ENCODE measurements around the gene SH2D1B.

SH2D1B gene

DNA sequence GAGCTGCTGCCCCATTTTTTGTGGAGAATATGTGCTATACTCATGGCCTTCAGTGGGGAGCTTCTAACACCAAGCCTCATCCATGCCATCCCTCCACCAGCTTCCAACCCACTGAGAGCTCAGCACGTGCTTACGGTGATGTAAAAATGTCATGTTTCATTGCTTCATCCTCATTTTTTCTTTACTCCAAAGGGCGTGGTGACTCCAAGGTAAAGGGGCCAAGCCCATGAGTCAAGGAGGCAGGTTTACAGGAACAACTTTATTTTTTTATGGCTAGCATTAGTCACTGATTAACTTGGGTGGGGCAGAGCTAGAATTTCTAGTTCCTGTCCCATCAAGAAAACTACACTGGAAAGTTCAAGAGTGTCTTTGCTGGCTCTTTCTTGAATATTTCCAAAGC is 30.6 kb downstream of the SH2D1B start, which contains the start of gene C1orf226:
Gene C1orf226, plus strand, starts transcription at position 346 of the 400 bp plus-strand sequence. CDS start 174 bp downstream, outside the sequence.
- no peak within 1 kb of the TSS for H3K27ac ChIP-seq (ENCODE audit: low read depth, low read length)
- H3K9ac ChIP-seq (ENCODE audit: low read length) = no peak within 1 kb of the TSS
- H4K91ac ChIP-seq (ENCODE audit: low read depth, low read length) = no peak within 1 kb of the TSS
- H3K4me2 ChIP-seq (ENCODE audit: low read length) = no peak within 1 kb of the TSS
- H2AK5ac ChIP-seq (ENCODE audit: low read length) = no peak within 1 kb of the TSS
- H2AFZ ChIP-seq (ENCODE audit: insufficient read depth, low read length, poor library complexity) = no peak within 1 kb of the TSS
- peaks cover 0 to 6% of the 10 kb centered on the region in 2 experiments for H3K36me3 ChIP-seq (ENCODE audit: control insufficient read depth in 1 of 2, insufficient read depth in 2 of 2, low read length in 2 of 2)
- no CpG with 5 or more reads among the region's 3 CpGs for WGBS (ENCODE audit: extremely low coverage, insufficient coverage, insufficient read length)
- H2BK5ac ChIP-seq (ENCODE audit: low read depth, low read length, poor library complexity) = no peak within 1 kb of the TSS
- H3K23ac ChIP-seq (ENCODE audit: low read length) = no peak within 1 kb of the TSS
- H4K12ac ChIP-seq (ENCODE audit: low read depth, low read length) = no peak within 1 kb of the TSS
- H3K4me1 ChIP-seq (ENCODE audit: control insufficient read depth in 1 of 2, insufficient read depth in 2 of 2, low read length in 2 of 2) = no peaks in the 10 kb centered on the region
- no peak within 1 kb of the TSS for H3K18ac ChIP-seq (ENCODE audit: low read length)
- no peak within 1 kb of the TSS for H4K8ac ChIP-seq (ENCODE audit: low read depth, low read length)
- peak; percentile 65 to 79 for DNase-seq
- H3K9me3 ChIP-seq (ENCODE audit: insufficient read depth, low read depth, low read length) = no peaks in the 10 kb centered on the region
- H3K4ac ChIP-seq (ENCODE audit: low read depth, low read length) = no peak within 1 kb of the TSS
- no peaks in the 10 kb centered on the region for H3K79me1 ChIP-seq (ENCODE audit: low read length)
- no peak within 1 kb of the TSS for H2BK12ac ChIP-seq (ENCODE audit: low read length)
- H3K79me2 ChIP-seq (ENCODE audit: control insufficient read depth, insufficient read depth, low read length, poor library complexity) = no peaks in the 10 kb centered on the region
- no peak within 1 kb of the TSS for H3K14ac ChIP-seq (ENCODE audit: low read length)
- H2BK120ac ChIP-seq (ENCODE audit: insufficient read depth, low read length, poor library complexity) = no peak within 1 kb of the TSS
- H3K27me3 ChIP-seq (ENCODE audit: insufficient read depth, low read length) = no peaks in the 10 kb centered on the region
- H3K4me3 ChIP-seq (ENCODE audit: low read depth, low read length) = no peak within 1 kb of the TSS

DNA sequence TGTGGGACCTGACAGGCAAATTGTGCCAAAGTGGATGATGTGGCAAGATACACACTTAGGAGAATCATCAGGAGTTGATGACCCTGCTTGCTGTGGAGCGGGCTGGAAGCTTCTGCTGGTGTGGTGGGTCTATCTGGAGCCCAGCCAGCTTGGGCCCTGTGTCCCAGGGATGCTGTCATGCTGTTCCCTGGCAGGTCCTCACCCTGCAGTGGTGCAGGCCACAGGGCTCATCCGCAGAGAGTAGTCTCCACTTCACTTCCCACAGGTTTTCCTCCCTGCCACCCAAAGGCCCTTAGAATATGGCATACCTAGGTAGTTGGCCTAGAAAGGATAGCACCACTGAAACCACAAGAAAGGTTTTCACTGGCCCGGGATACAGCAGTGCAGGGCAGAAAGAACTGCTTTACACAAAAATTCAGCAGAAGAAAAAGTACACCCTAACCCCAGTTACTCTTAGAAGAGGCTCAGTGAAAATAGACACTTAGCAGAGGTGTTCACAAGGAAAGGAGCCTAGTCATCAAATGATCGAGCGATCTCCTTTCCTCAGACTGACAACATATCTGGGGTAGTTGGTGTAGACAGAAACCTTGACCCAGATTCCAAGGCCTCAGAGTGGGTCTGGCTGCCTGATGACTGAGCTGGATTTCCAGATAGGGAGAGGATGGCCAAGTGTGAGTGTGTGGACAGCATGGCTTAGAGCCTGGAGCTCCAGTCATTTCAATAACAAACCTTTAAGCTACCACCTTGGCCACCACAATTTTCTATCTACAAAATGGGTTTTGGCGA is 31.7 kb downstream of the SH2D1B start:
- H2BK12ac ChIP-seq (ENCODE audit: low read length) = no peak overlapping the region
- no peaks in the 10 kb centered on the region for H3K79me1 ChIP-seq (ENCODE audit: low read length)
- H3K27me3 ChIP-seq (ENCODE audit: insufficient read depth, low read length) = no peaks in the 10 kb centered on the region
- H3K4ac ChIP-seq (ENCODE audit: low read depth, low read length) = no peak overlapping the region
- DNase-seq = peak; percentile 46 to 71
- H3K4me2 ChIP-seq (ENCODE audit: low read length) = no peak overlapping the region
- H3K23ac ChIP-seq (ENCODE audit: low read length) = no peak overlapping the region
- no peak overlapping the region for H3K18ac ChIP-seq (ENCODE audit: low read length)
- H4K91ac ChIP-seq (ENCODE audit: low read depth, low read length) = no peak overlapping the region
- H4K12ac ChIP-seq (ENCODE audit: low read depth, low read length) = no peak overlapping the region
- H2AK5ac ChIP-seq (ENCODE audit: low read length) = no peak overlapping the region
- H2AFZ ChIP-seq (ENCODE audit: insufficient read depth, low read length, poor library complexity) = no peak overlapping the region
- WGBS (ENCODE audit: extremely low coverage, insufficient coverage, insufficient read length) = no CpG with 5 or more reads among the region's 6 CpGs
- H3K4me1 ChIP-seq (ENCODE audit: control insufficient read depth in 1 of 2, insufficient read depth in 2 of 2, low read length in 2 of 2) = peaks cover 0 to 1% of the 10 kb centered on the region in 2 experiments
- H3K4me3 ChIP-seq (ENCODE audit: low read depth, low read length) = no peak overlapping the region
- H3K27ac ChIP-seq (ENCODE audit: low read depth, low read length) = no peak overlapping the region
- no peak overlapping the region for H3K9ac ChIP-seq (ENCODE audit: low read length)
- no peaks in the 10 kb centered on the region for H3K79me2 ChIP-seq (ENCODE audit: control insufficient read depth, insufficient read depth, low read length, poor library complexity)
- H3K36me3 ChIP-seq (ENCODE audit: control insufficient read depth in 1 of 2, insufficient read depth in 2 of 2, low read length in 2 of 2) = peaks cover 2 to 8% of the 10 kb centered on the region in 2 experiments
- no peak overlapping the region for H2BK120ac ChIP-seq (ENCODE audit: insufficient read depth, low read length, poor library complexity)
- H4K8ac ChIP-seq (ENCODE audit: low read depth, low read length) = no peak overlapping the region
- no peak overlapping the region for H2BK5ac ChIP-seq (ENCODE audit: low read depth, low read length, poor library complexity)
- no peak overlapping the region for H3K14ac ChIP-seq (ENCODE audit: low read length)
- no peaks in the 10 kb centered on the region for H3K9me3 ChIP-seq (ENCODE audit: insufficient read depth, low read depth, low read length)

DNA sequence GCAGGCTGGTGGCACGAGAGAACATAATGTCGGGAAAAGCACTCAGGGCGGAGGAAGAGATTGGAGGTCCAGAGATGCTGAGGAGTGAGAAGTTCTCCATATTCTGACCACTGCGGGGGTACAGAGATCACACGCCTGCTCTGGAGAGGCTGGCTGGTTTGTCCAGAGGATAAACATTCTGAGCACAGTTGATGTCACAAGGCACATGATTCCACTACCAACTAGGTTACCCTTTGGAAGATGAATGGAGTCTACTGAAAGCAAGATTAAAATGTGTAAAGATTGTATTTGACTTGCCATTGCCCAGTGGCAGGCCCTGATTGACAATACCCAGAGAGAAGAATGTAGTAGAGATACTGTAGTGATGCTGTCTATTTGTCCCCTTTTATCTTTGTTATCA is 35.2 kb downstream of the SH2D1B start, which contains the start of gene SPATA46:
Gene SPATA46, minus strand, starts transcription at position 164 of the 400 bp plus-strand sequence. Its CDS starts 64 bp downstream, at position 100.
- Histone ChIP-seq H4K12ac (ENCODE audit: low read depth, low read length) (no peak within 1 kb of the TSS), H3K79me2 (ENCODE audit: control insufficient read depth, insufficient read depth, low read length, poor library complexity) (no peaks in the 10 kb centered on the region), H2BK5ac (ENCODE audit: low read depth, low read length, poor library complexity) (no peak within 1 kb of the TSS), H4K8ac (ENCODE audit: low read depth, low read length) (no peak within 1 kb of the TSS), H2BK12ac (ENCODE audit: low read length) (no peak within 1 kb of the TSS), H3K27ac (ENCODE audit: low read depth, low read length) (no peak within 1 kb of the TSS), H3K4me1 (ENCODE audit: control insufficient read depth in 1 of 2, insufficient read depth in 2 of 2, low read length in 2 of 2) (peaks cover 13 to 14% of the 10 kb centered on the region in 2 experiments), H3K18ac (ENCODE audit: low read length) (no peak within 1 kb of the TSS), H2AFZ (ENCODE audit: insufficient read depth, low read length, poor library complexity) (no peak within 1 kb of the TSS), H3K9ac (ENCODE audit: low read length) (no peak within 1 kb of the TSS), H3K4me3 (ENCODE audit: low read depth, low read length) (no peak within 1 kb of the TSS), H2AK5ac (ENCODE audit: low read length) (no peak within 1 kb of the TSS), H3K79me1 (ENCODE audit: low read length) (peaks cover 2% of the 10 kb centered on the region), H3K9me3 (ENCODE audit: insufficient read depth, low read depth, low read length) (no peaks in the 10 kb centered on the region), H3K4me2 (ENCODE audit: low read length) (no peak within 1 kb of the TSS), H2BK120ac (ENCODE audit: insufficient read depth, low read length, poor library complexity) (no peak within 1 kb of the TSS), H3K27me3 (ENCODE audit: insufficient read depth, low read length) (no peaks in the 10 kb centered on the region), H4K91ac (ENCODE audit: low read depth, low read length) (no peak within 1 kb of the TSS), H3K36me3 (ENCODE audit: control insufficient read depth in 1 of 2, insufficient read depth in 2 of 2, low read length in 2 of 2) (peaks cover 2 to 5% of the 10 kb centered on the region in 2 experiments), H3K4ac (ENCODE audit: low read depth, low read length) (no peak within 1 kb of the TSS), H3K14ac (ENCODE audit: low read length) (no peak within 1 kb of the TSS), H3K23ac (ENCODE audit: low read length) (no peak within 1 kb of the TSS)
- no peak for DNase-seq
- WGBS (ENCODE audit: extremely low coverage, insufficient coverage, insufficient read length) = no CpG with 5 or more reads among the region's 5 CpGs

DNA sequence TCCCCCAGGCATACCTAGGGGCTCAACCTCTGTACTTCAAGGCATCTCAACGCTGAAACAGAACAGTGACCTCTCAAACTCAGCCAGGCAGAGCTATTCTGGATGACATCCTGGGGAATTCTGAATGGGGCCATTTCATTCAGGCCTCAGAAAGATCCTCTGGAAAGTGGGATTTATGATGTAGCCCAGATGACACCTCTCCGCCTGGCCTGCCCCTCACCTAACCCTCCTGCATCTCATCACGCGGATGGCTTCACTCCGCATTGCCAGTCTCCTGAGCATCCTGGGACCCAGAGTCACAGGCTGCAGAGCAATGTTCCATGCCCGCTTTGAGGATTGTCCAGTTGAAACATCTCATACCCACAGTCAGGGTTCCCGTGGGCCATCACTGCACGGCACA is 36.5 kb downstream of the SH2D1B start:
- no peak overlapping the region for H2BK12ac ChIP-seq (ENCODE audit: low read length)
- no peak overlapping the region for H3K4me3 ChIP-seq (ENCODE audit: low read depth, low read length)
- peaks cover 13 to 14% of the 10 kb centered on the region in 2 experiments for H3K4me1 ChIP-seq (ENCODE audit: control insufficient read depth in 1 of 2, insufficient read depth in 2 of 2, low read length in 2 of 2)
- no peak overlapping the region for H3K4me2 ChIP-seq (ENCODE audit: low read length)
- no peak overlapping the region for H3K27ac ChIP-seq (ENCODE audit: low read depth, low read length)
- H3K27me3 ChIP-seq (ENCODE audit: insufficient read depth, low read length) = no peaks in the 10 kb centered on the region
- H4K91ac ChIP-seq (ENCODE audit: low read depth, low read length) = no peak overlapping the region
- no CpG with 5 or more reads among the region's 8 CpGs for WGBS (ENCODE audit: extremely low coverage, insufficient coverage, insufficient read length)
- H2AFZ ChIP-seq (ENCODE audit: insufficient read depth, low read length, poor library complexity) = no peak overlapping the region
- peaks cover 2 to 5% of the 10 kb centered on the region in 2 experiments for H3K36me3 ChIP-seq (ENCODE audit: control insufficient read depth in 1 of 2, insufficient read depth in 2 of 2, low read length in 2 of 2)
- DNase-seq = no peak
- H2BK120ac ChIP-seq (ENCODE audit: insufficient read depth, low read length, poor library complexity) = no peak overlapping the region
- no peak overlapping the region for H2BK5ac ChIP-seq (ENCODE audit: low read depth, low read length, poor library complexity)
- H3K18ac ChIP-seq (ENCODE audit: low read length) = no peak overlapping the region
- no peak overlapping the region for H2AK5ac ChIP-seq (ENCODE audit: low read length)
- no peak overlapping the region for H4K12ac ChIP-seq (ENCODE audit: low read depth, low read length)
- no peaks in the 10 kb centered on the region for H3K79me2 ChIP-seq (ENCODE audit: control insufficient read depth, insufficient read depth, low read length, poor library complexity)
- no peak overlapping the region for H3K4ac ChIP-seq (ENCODE audit: low read depth, low read length)
- no peak overlapping the region for H3K9ac ChIP-seq (ENCODE audit: low read length)
- peaks cover 2% of the 10 kb centered on the region for H3K79me1 ChIP-seq (ENCODE audit: low read length)
- H3K9me3 ChIP-seq (ENCODE audit: insufficient read depth, low read depth, low read length) = no peaks in the 10 kb centered on the region
- no peak overlapping the region for H3K14ac ChIP-seq (ENCODE audit: low read length)
- no peak overlapping the region for H4K8ac ChIP-seq (ENCODE audit: low read depth, low read length)
- H3K23ac ChIP-seq (ENCODE audit: low read length) = no peak overlapping the region
